Measurements from ENCODE around the gene TMEM202.
A peak's percentile ranks its signal among the peaks of the same experiment; 100 is the strongest.

Gene TMEM202, protein sequence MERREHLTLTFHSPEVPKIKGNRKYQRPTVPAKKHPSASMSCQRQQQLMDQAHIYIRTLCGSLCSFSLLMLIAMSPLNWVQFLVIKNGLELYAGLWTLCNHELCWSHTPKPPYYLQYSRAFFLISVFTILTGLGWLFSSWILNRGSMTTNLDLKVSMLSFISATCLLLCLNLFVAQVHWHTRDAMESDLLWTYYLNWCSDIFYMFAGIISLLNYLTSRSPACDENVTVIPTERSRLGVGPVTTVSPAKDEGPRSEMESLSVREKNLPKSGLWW

DNA sequence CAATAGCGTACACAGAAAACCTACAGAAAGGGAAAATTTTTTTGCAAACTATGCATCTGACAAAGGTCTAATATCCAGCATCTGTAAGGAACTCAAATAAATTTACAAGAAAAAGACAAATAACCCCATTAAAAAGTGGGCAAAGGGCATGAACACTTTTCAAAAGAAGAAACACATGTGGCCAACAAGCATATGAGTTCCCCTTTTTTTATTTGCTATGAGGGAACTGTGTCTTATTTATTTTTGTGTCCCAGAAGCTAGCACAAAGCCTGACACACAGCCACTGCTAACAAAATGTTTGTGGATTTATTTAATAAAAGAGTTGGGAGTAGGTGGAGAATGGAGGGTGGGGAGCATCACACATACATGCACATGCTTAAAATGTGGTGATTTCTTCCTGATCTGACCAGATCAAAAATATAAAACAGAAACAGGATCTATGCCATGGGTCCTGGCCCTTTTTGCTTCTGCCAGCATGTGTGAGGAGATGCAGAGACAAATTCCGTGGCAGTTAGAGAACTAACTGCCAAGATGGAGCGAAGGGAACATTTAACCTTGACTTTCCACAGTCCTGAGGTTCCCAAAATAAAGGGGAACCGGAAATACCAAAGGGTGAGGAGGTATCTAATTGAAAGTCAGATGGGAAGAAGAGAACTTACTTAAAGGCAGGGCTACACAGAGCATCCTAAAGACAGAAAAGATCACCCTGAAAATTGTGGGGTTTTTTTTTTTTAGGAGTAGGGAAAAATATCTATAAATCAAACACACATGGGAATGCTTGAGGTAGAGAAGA, at the start of gene TMEM202:
Gene TMEM202 (plus strand): TSS at position 510 of the 793 bp plus-strand sequence. CDS start 22 bp downstream, at position 532.
- CTCF ChIA-PET = no interaction called here
- Mint-ChIP-seq H3K36me3 (no peaks in the 10 kb centered on the region), H3K9me3 (peaks cover 3% of the 10 kb centered on the region), H3K4me3 (no peak within 1 kb of the TSS), H3K27ac (no peak within 1 kb of the TSS), H3K4me1 (no peaks in the 10 kb centered on the region), H3K27me3 (peaks cover 8% of the 10 kb centered on the region)
- DNase-seq = no peak

DNA sequence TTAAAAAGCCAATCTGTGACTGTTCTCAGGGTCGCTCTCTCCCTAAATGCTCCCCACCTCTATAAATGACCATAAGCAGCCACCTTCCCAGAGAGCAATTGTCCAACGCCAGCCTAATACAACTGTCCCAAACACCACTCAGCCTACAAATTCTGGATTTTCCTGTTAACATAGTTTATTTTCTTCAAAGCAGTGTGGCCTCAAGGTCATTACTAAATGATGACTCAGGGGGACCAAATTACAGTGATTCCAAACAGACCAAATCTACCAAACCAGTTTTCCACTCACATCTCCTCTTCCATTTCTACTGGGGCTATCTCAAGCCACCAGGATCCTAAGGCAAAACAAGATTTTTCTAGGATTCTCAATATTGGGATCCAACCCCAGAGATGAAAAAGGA, 44.8 kb upstream of the TMEM202 start:
- DNase-seq = no peak
- Mint-ChIP-seq H3K36me3 (peaks cover 39% of the 10 kb centered on the region), H3K27me3 (no peaks in the 10 kb centered on the region), H3K4me1 (peaks cover 4% of the 10 kb centered on the region), H3K4me3 (no peak overlapping the region), H3K27ac (no peak overlapping the region), H3K9me3 (no peaks in the 10 kb centered on the region)
- CTCF ChIA-PET = no interaction called here

DNA sequence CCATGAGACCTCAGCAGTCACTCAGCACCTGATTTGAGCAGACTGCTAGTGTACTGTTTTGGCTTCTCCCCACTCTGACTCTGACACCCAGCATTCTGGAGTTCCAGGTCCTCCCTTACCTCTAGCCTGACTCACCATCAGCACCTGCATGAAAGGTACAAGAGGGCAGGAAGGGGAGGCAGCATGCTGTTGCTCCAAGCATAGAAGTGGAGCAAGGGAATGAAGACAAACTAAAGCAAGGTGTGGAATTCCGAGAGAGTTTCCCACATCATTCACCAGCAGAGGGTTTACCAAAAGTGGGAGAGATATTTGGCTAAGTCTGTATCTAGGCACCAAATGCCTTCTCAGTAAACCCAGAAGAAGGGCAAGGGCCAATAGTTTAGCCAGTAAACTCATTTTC, 43.6 kb upstream of the TMEM202 start:
- CTCF ChIA-PET = no interaction called here
- H3K36me3 Mint-ChIP-seq = peaks cover 28% of the 10 kb centered on the region
- no peak overlapping the region for H3K27ac Mint-ChIP-seq
- H3K4me3 Mint-ChIP-seq = no peak overlapping the region
- no peaks in the 10 kb centered on the region for H3K9me3 Mint-ChIP-seq
- H3K4me1 Mint-ChIP-seq = peaks cover 7% of the 10 kb centered on the region
- no peak for DNase-seq
- H3K27me3 Mint-ChIP-seq = no peaks in the 10 kb centered on the region

DNA sequence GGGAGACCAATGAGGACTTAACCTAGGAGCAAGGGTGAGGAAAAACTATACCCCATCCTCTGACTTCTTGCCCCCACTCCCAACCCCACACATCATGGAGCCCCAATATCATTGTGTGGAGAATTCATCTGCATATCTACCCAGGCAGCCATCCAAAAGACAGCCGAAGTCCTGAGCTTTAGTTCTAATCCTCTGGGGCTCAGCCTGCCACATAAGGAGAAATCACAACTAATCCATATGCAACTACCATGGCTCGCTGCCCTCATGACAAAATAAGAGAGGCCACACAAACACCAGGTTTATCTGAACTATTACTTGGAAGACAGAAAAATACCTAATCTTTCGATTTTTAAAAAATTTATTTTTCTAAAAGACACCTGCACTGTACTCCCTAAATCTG, 40.0 kb upstream of the TMEM202 start:
- Mint-ChIP-seq H3K4me3 (no peak overlapping the region), H3K27me3 (no peaks in the 10 kb centered on the region), H3K4me1 (peaks cover 7% of the 10 kb centered on the region), H3K27ac (no peak overlapping the region), H3K36me3 (peaks cover 9% of the 10 kb centered on the region), H3K9me3 (no peaks in the 10 kb centered on the region)
- DNase-seq = no peak
- CTCF ChIA-PET = no interaction called here

DNA sequence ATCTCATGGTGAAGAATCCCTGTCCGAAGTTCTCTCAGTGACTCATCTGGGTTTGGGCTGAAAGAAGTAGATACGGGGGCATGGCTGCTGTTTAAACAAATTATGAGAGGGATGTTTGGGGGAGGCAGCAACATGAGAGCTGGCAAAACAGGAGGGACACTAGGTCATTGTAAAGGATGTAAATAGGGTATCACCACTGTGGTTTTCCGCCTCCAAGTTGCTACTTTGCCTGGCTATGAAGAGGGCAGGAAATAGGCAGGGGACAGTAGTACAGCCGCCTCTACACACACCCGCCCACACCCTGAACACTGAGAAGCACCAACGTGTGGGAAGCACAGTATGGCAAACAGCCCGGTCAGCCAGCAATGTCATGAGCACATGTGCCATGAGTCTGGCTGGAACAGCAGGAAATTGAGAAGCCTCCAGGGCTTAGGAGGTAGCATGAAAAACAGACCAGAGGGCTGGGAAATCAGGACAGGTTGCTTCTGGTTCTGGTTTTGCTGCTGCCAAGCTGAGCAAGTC, 39.4 kb upstream of the TMEM202 start:
- CTCF ChIA-PET = no interaction called here
- peaks cover 7% of the 10 kb centered on the region for H3K4me1 Mint-ChIP-seq
- H3K27me3 Mint-ChIP-seq = no peaks in the 10 kb centered on the region
- H3K4me3 Mint-ChIP-seq = no peak overlapping the region
- H3K36me3 Mint-ChIP-seq = peaks cover 8% of the 10 kb centered on the region
- DNase-seq = no peak
- no peak overlapping the region for H3K27ac Mint-ChIP-seq
- no peaks in the 10 kb centered on the region for H3K9me3 Mint-ChIP-seq

DNA sequence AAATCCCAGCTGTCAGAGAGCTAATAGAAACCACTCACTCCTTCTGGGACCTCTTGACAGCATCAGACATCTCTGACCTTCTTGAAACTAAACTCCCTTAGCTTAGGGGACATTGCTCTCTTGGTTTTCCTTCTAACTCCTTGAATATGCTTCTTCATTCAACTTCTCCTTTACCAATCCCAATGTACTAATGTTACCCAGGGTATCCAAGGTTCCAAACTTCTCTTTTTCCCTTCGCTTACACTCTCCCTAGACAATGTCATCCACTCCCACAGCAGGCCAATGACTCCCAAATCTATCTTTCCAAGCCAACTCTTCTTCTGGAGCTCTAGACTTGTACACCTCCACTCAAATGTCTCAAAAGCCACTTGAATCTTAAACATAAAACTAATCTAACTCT, 36.9 kb upstream of the TMEM202 start:
- Mint-ChIP-seq H3K27me3 (no peaks in the 10 kb centered on the region), H3K36me3 (peaks cover 8% of the 10 kb centered on the region), H3K27ac (no peak overlapping the region), H3K4me3 (no peak overlapping the region), H3K4me1 (peaks cover 17% of the 10 kb centered on the region), H3K9me3 (no peaks in the 10 kb centered on the region)
- CTCF ChIA-PET = no interaction called here
- no peak for DNase-seq

DNA sequence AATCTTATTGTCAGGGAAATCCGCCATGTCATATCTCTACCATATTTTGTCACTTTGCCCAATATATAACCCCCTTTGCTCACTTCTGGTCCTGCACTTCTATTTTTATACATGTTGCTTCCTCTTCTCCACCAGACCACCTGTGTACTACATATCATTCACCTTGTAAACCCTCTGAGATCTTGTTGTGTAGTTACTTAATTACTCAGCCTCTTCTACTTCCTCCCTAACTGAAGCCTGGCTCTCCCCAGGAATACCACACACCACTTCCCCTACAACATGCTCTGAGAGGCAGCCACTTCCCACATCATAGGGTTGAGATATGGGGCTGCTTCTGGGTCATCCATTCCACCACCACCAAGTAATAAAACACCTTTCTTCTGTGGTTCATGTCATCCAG, 32.3 kb upstream of the TMEM202 start:
- no peaks in the 10 kb centered on the region for H3K9me3 Mint-ChIP-seq
- H3K36me3 Mint-ChIP-seq = peaks cover 30% of the 10 kb centered on the region
- H3K4me1 Mint-ChIP-seq = peaks cover 26% of the 10 kb centered on the region
- peak overlapping the region; percentile 42 for H3K27ac Mint-ChIP-seq
- no peak overlapping the region for H3K4me3 Mint-ChIP-seq
- peak; percentile 60 for DNase-seq
- H3K27me3 Mint-ChIP-seq = no peaks in the 10 kb centered on the region
- CTCF ChIA-PET = interaction anchor here (1.6 kb wide), 1 partner anchor 8 kb away, joined by 3 read pairs; no protein-coding TSS in a partner anchor

DNA sequence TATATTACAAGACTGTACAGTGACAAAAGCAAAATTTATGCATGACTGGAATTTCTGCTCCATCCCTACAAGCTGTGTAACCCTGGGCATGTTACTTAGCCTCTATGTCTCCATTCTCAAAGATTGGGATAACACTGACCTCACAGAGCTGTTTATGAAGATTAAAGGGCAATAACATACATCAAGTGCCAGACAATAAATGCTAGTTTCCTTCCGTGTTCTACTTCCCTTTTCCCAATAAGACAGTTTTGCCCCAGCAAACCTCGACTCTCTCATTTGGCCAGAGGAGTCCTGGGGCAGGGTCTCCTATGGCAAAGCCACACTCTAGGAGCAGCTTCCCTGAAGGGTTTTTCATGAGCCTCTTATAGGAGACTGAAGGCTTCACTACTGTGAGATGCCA, 29.8 kb upstream of the TMEM202 start:
- H3K4me3 Mint-ChIP-seq = no peak overlapping the region
- peaks cover 34% of the 10 kb centered on the region for H3K4me1 Mint-ChIP-seq
- no peak for DNase-seq
- H3K27me3 Mint-ChIP-seq = no peaks in the 10 kb centered on the region
- H3K9me3 Mint-ChIP-seq = no peaks in the 10 kb centered on the region
- CTCF ChIA-PET = no interaction called here
- peaks cover 32% of the 10 kb centered on the region for H3K36me3 Mint-ChIP-seq
- no peak overlapping the region for H3K27ac Mint-ChIP-seq

DNA sequence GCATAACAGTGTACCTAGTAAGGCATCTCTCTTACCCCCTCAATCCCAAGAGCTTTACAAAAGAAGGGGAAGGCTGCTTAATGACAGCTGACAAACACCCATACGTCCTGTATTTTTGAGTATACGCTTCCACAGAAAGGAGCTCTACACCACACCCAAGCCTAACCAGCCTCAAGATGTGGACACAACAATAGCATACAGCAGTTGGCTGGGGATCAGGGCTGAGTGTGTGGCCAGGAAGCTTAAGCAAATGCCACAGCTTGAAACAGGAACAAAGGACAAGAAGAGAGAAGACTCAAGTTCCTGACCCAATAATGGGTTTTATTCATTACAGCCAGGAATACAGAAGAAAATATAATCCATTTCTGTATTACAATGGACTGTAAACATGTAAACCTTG, 29.2 kb upstream of the TMEM202 start:
- Mint-ChIP-seq H3K4me3 (no peak overlapping the region), H3K4me1 (peaks cover 39% of the 10 kb centered on the region), H3K27ac (no peak overlapping the region), H3K9me3 (no peaks in the 10 kb centered on the region), H3K27me3 (no peaks in the 10 kb centered on the region), H3K36me3 (peaks cover 30% of the 10 kb centered on the region)
- DNase-seq = no peak
- CTCF ChIA-PET = no interaction called here

DNA sequence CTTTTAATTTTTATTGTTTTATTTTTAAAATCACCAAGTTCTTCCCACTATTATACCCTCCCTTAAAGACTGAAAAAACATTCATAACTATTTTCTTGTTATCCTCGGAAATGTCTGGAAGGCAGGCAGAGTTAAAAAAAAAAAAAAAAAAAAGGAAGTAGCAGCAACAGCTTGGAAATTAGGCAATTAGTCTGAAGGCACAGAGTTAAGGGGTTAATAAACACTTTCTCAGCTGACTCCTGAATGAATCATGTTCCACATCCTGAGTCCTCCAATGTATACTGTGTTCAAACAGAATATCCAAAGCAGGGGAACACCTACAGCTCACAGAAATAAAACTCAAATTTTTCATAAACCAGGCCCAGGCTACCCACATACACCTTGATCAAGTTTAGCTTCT, 28.1 kb upstream of the TMEM202 start:
- CTCF ChIA-PET = no interaction called here
- Mint-ChIP-seq H3K36me3 (peaks cover 34% of the 10 kb centered on the region), H3K27me3 (no peaks in the 10 kb centered on the region), H3K9me3 (no peaks in the 10 kb centered on the region), H3K4me1 (peaks cover 48% of the 10 kb centered on the region), H3K27ac (no peak overlapping the region), H3K4me3 (no peak overlapping the region)
- DNase-seq = no peak

DNA sequence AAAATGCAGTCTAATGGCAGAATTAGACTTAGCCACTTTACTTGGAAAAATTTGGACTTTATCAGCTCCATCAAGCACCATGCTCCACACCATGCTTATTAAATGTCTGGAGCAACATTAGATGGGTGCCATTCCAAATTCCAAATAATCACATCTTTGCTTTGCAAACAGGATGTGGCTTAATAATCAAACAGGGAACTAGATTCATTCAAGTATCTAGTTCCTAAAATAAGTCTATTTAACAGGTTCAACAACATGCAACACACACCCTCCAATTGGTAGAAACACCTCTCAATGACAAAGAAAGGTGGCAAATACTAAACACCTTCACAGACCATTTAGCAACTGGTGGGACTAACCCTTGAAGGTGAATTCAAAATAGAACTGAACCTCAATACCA, 25.7 kb upstream of the TMEM202 start:
- CTCF ChIA-PET = no interaction called here
- DNase-seq = no peak
- H3K36me3 Mint-ChIP-seq = peaks cover 29% of the 10 kb centered on the region
- H3K27ac Mint-ChIP-seq = no peak overlapping the region
- H3K4me3 Mint-ChIP-seq = no peak overlapping the region
- peaks cover 10% of the 10 kb centered on the region for H3K27me3 Mint-ChIP-seq
- H3K4me1 Mint-ChIP-seq = peaks cover 46% of the 10 kb centered on the region
- no peaks in the 10 kb centered on the region for H3K9me3 Mint-ChIP-seq

DNA sequence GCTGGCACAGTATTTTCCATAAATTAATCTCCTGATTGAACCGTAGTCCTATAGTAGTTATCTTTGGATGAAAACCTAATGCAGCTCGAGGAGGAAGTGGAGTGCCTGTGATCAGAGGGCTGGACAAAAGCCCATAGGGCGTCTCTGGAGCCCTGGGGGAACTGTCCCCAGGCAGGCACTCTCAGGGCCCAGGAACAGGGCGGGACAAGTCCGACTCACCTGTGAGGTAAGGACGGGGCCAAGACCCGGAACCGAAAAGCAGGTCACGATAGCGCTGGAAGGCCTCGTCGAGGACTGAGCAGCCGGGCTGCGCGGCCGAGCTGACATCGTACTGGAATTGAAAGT, 22.6 kb upstream of the TMEM202 start:
- peaks cover 10% of the 10 kb centered on the region for H3K27me3 Mint-ChIP-seq
- peak overlapping the region; percentile 86 for H3K4me3 Mint-ChIP-seq
- H3K4me1 Mint-ChIP-seq = peaks cover 44% of the 10 kb centered on the region
- CTCF ChIA-PET = interaction anchor here (1.3 to 1.8 kb wide), 2 partner anchors 9 to 102 kb away, joined by 3 to 4 read pairs; no protein-coding TSS in a partner anchor
- no peak for DNase-seq
- peaks cover 16% of the 10 kb centered on the region for H3K36me3 Mint-ChIP-seq
- H3K9me3 Mint-ChIP-seq = no peaks in the 10 kb centered on the region
- peak overlapping the region; percentile 98 for H3K27ac Mint-ChIP-seq

DNA sequence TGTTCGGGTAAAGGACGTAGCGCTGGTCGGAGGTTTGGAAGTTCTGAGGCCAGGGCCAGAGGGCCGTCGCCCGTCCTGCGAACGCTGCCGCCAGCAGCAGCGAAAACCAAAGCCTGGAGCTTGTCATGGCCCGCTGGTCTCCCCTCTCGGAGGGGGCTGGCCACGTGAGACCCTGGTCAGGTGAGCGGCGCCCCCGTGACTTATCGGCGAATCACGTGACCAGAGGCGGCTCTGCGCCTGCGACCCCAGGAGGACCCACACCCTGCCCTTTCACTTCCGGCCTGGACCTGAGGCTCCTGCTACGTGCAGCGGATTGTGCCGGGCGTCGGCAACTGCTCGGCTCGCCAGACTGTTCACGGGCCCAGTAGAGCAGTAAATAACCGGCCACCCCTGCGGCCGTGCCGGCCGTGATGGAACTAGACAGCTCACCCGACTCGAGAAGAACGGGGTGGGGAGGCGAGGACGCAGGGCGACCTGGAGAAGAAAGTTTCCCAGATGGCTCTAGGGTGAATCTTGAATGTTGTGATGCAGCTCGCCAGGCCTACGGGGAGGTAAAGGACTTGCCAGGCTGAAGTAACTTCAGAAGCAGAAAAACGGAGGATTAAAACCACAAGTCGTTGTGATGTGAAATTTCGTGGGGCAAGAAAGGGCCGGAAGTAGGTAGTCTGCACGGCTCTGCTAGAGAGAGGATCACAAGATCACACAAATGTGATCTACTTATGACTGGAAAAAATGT, 22.1 kb upstream of the TMEM202 start, which contains the start of gene HEXA:
Gene HEXA (minus strand): TSS at position 169 of the 736 bp plus-strand sequence. CDS start 42 bp downstream, at position 127.
- H3K27me3 Mint-ChIP-seq = peaks cover 10% of the 10 kb centered on the region
- peaks cover 44% of the 10 kb centered on the region for H3K4me1 Mint-ChIP-seq
- peak within 1 kb of the TSS; percentile 86 for H3K4me3 Mint-ChIP-seq
- peak within 1 kb of the TSS; percentile 98 for H3K27ac Mint-ChIP-seq
- H3K36me3 Mint-ChIP-seq = peaks cover 12% of the 10 kb centered on the region
- H3K9me3 Mint-ChIP-seq = no peaks in the 10 kb centered on the region
- DNase-seq = peak; percentile 99
- CTCF ChIA-PET = interaction anchor here (1.3 to 1.8 kb wide), 2 partner anchors 9 to 102 kb away, joined by 3 to 4 read pairs; no protein-coding TSS in a partner anchor

DNA sequence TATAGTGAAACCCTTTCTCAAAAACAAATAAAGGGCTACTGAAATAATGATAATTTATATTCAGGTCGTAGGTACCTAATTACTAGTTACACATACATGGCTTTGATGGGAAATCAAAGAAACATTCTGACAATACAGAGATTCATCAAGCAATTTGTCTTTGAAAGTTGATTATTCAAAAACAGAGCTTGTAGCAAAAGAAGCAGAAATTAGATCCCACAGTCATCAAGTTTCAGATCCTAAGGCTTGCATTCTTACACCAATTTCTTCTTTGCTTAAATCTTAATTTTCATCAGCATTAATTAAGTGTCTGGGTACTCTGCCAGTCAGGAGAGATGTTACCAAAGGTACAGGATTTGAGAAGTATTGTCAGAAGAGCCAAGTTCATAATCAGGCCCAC, 20.8 kb upstream of the TMEM202 start:
- H3K27me3 Mint-ChIP-seq = peaks cover 10% of the 10 kb centered on the region
- H3K4me1 Mint-ChIP-seq = peaks cover 41% of the 10 kb centered on the region
- no peak overlapping the region for H3K4me3 Mint-ChIP-seq
- no peaks in the 10 kb centered on the region for H3K9me3 Mint-ChIP-seq
- CTCF ChIA-PET = no interaction called here
- no peak overlapping the region for H3K27ac Mint-ChIP-seq
- DNase-seq = no peak
- peaks cover 11% of the 10 kb centered on the region for H3K36me3 Mint-ChIP-seq
